CD4-positive, CD25-positive, alpha-beta regulatory T cell (primary cell): Measurements from ENCODE around the gene FMNL2. TPM values are rescaled to one million over a fixed set of nuclear protein-coding genes. Genes with fewer than 3 reads are reported as not detected.

Source experiments
- ATAC-seq, 2 donors: fragments of 150-1000 bp; cut with Tn5 transposase; one replicate each; pipeline ENCODE4 v1.10.0; 2021; ENCODE audit warnings: low read depth in 2 of 2, moderate number of reproducible peaks in 2 of 2, moderate library complexity in 1 of 2
- DNase-seq, 3 donors: peaks; one replicate each; pipeline versions ENCODE4 v3.0.0 to v3.0.0-alpha.2; 2012 to 2022; ENCODE audit warnings: mixed read lengths in 1 of 3
- H3K27ac ChIP-seq: one replicate; pipeline ENCODE4 v1.7.0; 2013; ENCODE audit warnings: mild to moderate bottlenecking, low read length; ENCODE audit not compliant: insufficient read depth, poor library complexity, severe bottlenecking
- H3K27me3 ChIP-seq: one replicate; pipeline ENCODE4 v1.7.0; 2013; ENCODE audit warnings: low read length; ENCODE audit not compliant: control insufficient read depth, insufficient read depth
- H3K36me3 ChIP-seq: one replicate; pipeline ENCODE4 v1.7.0; 2013; ENCODE audit warnings: mild to moderate bottlenecking, low read length, moderate library complexity; ENCODE audit not compliant: control insufficient read depth, insufficient read depth
- H3K4me1 ChIP-seq: 2 replicates; pipeline ENCODE4 v1.7.0; 2013; ENCODE audit warnings: mild to moderate bottlenecking, low read length; ENCODE audit not compliant: insufficient read depth, control insufficient read depth, poor library complexity, severe bottlenecking
- H3K4me3 ChIP-seq: one replicate; pipeline ENCODE4 v1.7.0; 2013; ENCODE audit warnings: low read depth, mild to moderate bottlenecking, low read length, moderate library complexity
- H3K9me3 ChIP-seq, 2 experiments: 1 replicate in 1 of 2; 2 replicates in 1 of 2; pipeline ENCODE4 v1.7.0; 2013; ENCODE audit warnings: low read length in 2 of 2, mild to moderate bottlenecking in 1 of 2, moderate library complexity in 1 of 2; ENCODE audit not compliant: control insufficient read depth in 2 of 2
- H3K27ac Mint-ChIP-seq, 3 donors: one replicate each; pipeline ENCODE4 v1.8.0; 2020 to 2022; ENCODE audit warnings: mild to moderate bottlenecking in 3 of 3, mixed read lengths in 3 of 3, moderate library complexity in 2 of 3
- H3K27me3 Mint-ChIP-seq: one replicate; pipeline ENCODE4 v1.8.0; 2022; ENCODE audit warnings: mild to moderate bottlenecking, mixed read lengths
- H3K36me3 Mint-ChIP-seq: one replicate; pipeline ENCODE4 v1.8.0; 2020; ENCODE audit warnings: mixed read lengths
- H3K4me1 Mint-ChIP-seq, 4 donors: one replicate each; pipeline ENCODE4 v1.8.0; 2020 to 2022; ENCODE audit warnings: mixed read lengths in 4 of 4, mild to moderate bottlenecking in 1 of 4
- H3K4me3 Mint-ChIP-seq, 4 donors: one replicate each; pipeline ENCODE4 v1.8.0; 2020 to 2022; ENCODE audit warnings: mild to moderate bottlenecking in 4 of 4, mixed read lengths in 4 of 4, moderate library complexity in 3 of 4
- H3K9me3 Mint-ChIP-seq, 7 donors: one replicate each; pipeline ENCODE4 v1.8.0; 2020 to 2022; ENCODE audit warnings: mixed read lengths in 7 of 7, mild to moderate bottlenecking in 3 of 7, moderate library complexity in 2 of 7
- polyA plus RNA-seq, 4 donors: library from polyadenylated mRNA; unstranded; fragments of 300-500 nt; fragmentation: Illumina TruSeq; gene quantifications; one replicate each; pipeline ENCODE4 v1.2.3, GENCODE V29; 2021
- total RNA-seq: library from RNA; stranded (reverse); gene quantifications from one replicate; pipeline ENCODE4 v1.2.3, GENCODE V29; 2022

FMNL2 gene
- total and polyA plus RNA-seq, 5 donors from 2014 or later: 0.07 to 0.30 (median 0.14) TPM; not detected in 1

DNA sequence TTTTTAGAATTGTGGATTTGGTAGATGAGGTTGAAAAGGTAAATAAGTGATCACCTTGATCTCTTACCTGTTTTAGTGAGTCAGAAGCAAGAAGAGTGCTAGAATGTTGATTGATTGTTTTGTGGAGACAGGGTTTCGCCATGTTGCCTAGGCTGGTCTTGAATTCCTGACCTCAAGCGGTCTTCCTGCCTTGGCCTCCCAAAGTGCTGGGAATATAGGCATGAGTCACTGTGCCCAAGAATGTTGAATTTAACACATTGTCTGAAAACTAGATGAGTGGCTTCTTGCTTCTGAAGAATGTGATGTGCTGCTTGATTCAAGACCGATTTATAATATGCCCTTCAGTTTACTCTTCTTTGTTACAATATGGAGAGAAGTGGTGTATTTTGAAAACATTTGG, 121.3 kb downstream of the FMNL2 start:
- Mint-ChIP-seq H3K4me1 (no peaks in the 10 kb centered on the region), H3K4me3 (no peak overlapping the region), H3K27ac (peak overlapping the region in 1 of 3 donors; percentile 74)

DNA sequence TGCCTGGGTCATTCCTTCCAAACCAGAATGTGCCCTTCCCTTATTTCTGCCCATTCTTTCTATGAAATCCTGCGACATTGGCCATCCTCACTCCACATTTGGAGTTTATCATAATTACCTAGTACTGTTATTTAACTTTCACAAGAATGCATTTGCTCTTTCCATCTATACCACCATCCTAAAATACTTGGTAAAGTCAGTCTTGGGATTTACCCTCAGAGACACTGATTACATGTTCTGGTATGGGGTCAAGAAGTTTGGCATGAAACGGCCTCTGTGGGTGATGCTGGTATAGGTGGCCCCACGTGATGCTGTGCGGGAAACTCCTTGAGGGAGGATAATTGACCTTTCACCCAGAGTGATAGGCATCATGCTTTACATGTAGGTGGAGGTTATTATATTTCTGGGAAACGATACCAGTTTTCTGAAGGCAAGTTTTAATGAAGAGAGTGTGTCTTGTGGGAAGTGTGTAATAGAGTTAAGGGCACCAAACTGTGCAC, 123.5 kb downstream of the FMNL2 start:
- H3K27me3 Mint-ChIP-seq: no peaks in the 10 kb centered on the region
- no peak overlapping the region for H3K27ac Mint-ChIP-seq

More for the DNA sequence above, 121.3 kb downstream of the FMNL2 start:
- no peak overlapping the region for H3K27ac ChIP-seq
- DNase-seq (no peak), ATAC-seq (no peak)
- peaks cover 0 to 2% (median 0%) of the 10 kb centered on the region in 7 donors for H3K9me3 Mint-ChIP-seq
- H3K4me3 ChIP-seq: no peak overlapping the region
- no peaks in the 10 kb centered on the region for H3K36me3 Mint-ChIP-seq
- no peaks in the 10 kb centered on the region for H3K27me3 ChIP-seq
- H3K4me1 ChIP-seq: no peaks in the 10 kb centered on the region
- H3K36me3 ChIP-seq: no peaks in the 10 kb centered on the region
- no peaks in the 10 kb centered on the region for H3K9me3 ChIP-seq
- H3K27me3 Mint-ChIP-seq: no peaks in the 10 kb centered on the region

GRCh38 chr2:152459091-152459490, 124.1 kb downstream of the FMNL2 start:
- H3K4me1 ChIP-seq: no peaks in the 10 kb centered on the region
- H3K4me3 Mint-ChIP-seq: no peak overlapping the region
- H3K27ac ChIP-seq: no peak overlapping the region
- H3K36me3 ChIP-seq: no peaks in the 10 kb centered on the region
- no peaks in the 10 kb centered on the region for H3K4me1 Mint-ChIP-seq
- ATAC-seq (no peak), DNase-seq (no peak)
- peaks cover 0 to 2% (median 0%) of the 10 kb centered on the region in 7 donors for H3K9me3 Mint-ChIP-seq
- H3K9me3 ChIP-seq: no peaks in the 10 kb centered on the region
- no peak overlapping the region for H3K4me3 ChIP-seq
- H3K27me3 Mint-ChIP-seq: no peaks in the 10 kb centered on the region
- H3K27ac Mint-ChIP-seq: no peak overlapping the region
- no peaks in the 10 kb centered on the region for H3K36me3 Mint-ChIP-seq
- no peaks in the 10 kb centered on the region for H3K27me3 ChIP-seq

More for the DNA sequence above, 123.5 kb downstream of the FMNL2 start:
- peaks cover 0 to 2% (median 0%) of the 10 kb centered on the region in 7 donors for H3K9me3 Mint-ChIP-seq
- no peaks in the 10 kb centered on the region for H3K4me1 Mint-ChIP-seq
- Histone ChIP-seq H3K36me3 (no peaks in the 10 kb centered on the region), H3K4me1 (no peaks in the 10 kb centered on the region), H3K27ac (no peak overlapping the region), H3K4me3 (no peak overlapping the region), H3K9me3 (no peaks in the 10 kb centered on the region), H3K27me3 (no peaks in the 10 kb centered on the region)
- H3K4me3 Mint-ChIP-seq: no peak overlapping the region
- no peaks in the 10 kb centered on the region for H3K36me3 Mint-ChIP-seq
- no peak for DNase-seq
- no peak for ATAC-seq

DNA sequence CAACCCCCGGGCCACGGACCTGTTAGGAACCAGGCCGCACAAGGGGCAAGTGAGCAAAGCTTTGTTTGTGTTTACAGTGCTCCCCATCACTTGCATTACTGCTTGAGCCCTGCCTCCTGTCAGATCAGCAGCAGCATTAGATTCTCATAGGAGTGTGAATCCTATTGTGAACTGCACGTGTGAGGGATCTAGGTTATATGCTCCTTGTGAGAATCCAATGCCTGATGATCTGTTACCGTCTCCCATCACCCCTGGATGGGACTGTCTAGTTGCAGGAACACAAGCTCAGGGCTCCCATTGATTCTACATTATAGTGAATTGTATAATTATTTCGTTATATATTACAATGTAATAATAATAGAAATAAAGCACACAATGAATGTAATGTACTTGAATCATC, 125.6 kb downstream of the FMNL2 start:
- H3K27ac Mint-ChIP-seq: no peak overlapping the region
- H3K36me3 ChIP-seq: no peaks in the 10 kb centered on the region
- H3K9me3 Mint-ChIP-seq: peaks cover 0 to 2% (median 0%) of the 10 kb centered on the region in 7 donors
- peaks cover 4% of the 10 kb centered on the region for H3K27me3 ChIP-seq
- H3K4me3 Mint-ChIP-seq: no peak overlapping the region
- no peaks in the 10 kb centered on the region for H3K27me3 Mint-ChIP-seq
- H3K4me3 ChIP-seq: no peak overlapping the region
- H3K36me3 Mint-ChIP-seq: no peaks in the 10 kb centered on the region
- no peak for ATAC-seq
- no peaks in the 10 kb centered on the region for H3K4me1 Mint-ChIP-seq
- H3K27ac ChIP-seq: no peak overlapping the region
- no peaks in the 10 kb centered on the region for H3K4me1 ChIP-seq
- no peak for DNase-seq
- no peaks in the 10 kb centered on the region for H3K9me3 ChIP-seq

DNA sequence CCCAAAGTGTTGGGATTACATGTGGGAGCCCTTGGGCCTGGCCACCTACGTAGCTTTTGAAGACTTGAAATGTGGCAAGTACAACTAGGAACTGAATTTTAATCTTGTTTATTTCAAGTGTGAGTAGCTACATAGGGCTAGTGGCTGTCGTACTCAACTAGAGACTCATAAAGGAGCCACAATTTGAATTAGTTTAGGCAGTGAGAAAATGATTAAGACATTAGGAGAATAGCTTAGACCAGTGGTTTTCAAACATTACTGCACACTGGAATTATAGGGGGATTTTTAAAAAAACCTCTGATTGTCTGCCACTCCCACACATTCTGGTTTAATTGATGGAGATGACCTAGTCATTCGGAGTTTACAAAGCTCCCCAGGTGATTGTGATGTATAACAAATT, 127.1 kb downstream of the FMNL2 start:
- no peaks in the 10 kb centered on the region for H3K4me1 Mint-ChIP-seq
- H3K27me3 Mint-ChIP-seq: no peaks in the 10 kb centered on the region
- Histone ChIP-seq H3K4me3 (no peak overlapping the region), H3K27me3 (peaks cover 4% of the 10 kb centered on the region), H3K4me1 (no peaks in the 10 kb centered on the region), H3K36me3 (no peaks in the 10 kb centered on the region), H3K9me3 (no peaks in the 10 kb centered on the region), H3K27ac (no peak overlapping the region)
- no peak overlapping the region for H3K27ac Mint-ChIP-seq
- no peak overlapping the region for H3K4me3 Mint-ChIP-seq
- DNase-seq: no peak
- H3K36me3 Mint-ChIP-seq: no peaks in the 10 kb centered on the region
- H3K9me3 Mint-ChIP-seq: no peaks in the 10 kb centered on the region
- ATAC-seq: no peak

DNA sequence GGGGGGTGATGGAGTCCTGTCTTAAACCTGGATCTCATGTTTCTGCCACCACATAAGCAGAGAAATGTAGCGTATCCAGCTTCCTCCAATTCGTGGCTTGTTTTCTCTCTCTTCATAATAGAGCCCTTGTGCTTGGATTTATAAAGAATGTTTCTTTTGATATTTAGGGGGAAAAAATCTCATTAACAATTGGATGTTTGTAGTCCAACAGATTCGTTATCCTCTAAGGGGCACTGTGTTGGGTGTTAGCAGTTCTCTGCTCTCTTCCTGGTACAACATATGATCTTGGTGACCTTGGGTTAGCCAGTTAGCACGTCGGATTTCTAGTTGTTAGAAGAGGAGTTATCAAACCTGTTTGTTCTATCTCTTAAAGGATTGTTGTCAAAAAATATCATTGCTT, 127.8 kb downstream of the FMNL2 start:
- Mint-ChIP-seq H3K36me3 (no peaks in the 10 kb centered on the region), H3K27me3 (no peaks in the 10 kb centered on the region), H3K4me1 (no peaks in the 10 kb centered on the region), H3K9me3 (no peaks in the 10 kb centered on the region), H3K27ac (no peak overlapping the region), H3K4me3 (no peak overlapping the region)
- DNase-seq (no peak), ATAC-seq (no peak)
- no peak overlapping the region for H3K27ac ChIP-seq
- no peak overlapping the region for H3K4me3 ChIP-seq
- H3K9me3 ChIP-seq: no peaks in the 10 kb centered on the region
- H3K27me3 ChIP-seq: peaks cover 4% of the 10 kb centered on the region
- no peaks in the 10 kb centered on the region for H3K36me3 ChIP-seq
- H3K4me1 ChIP-seq: no peaks in the 10 kb centered on the region

DNA sequence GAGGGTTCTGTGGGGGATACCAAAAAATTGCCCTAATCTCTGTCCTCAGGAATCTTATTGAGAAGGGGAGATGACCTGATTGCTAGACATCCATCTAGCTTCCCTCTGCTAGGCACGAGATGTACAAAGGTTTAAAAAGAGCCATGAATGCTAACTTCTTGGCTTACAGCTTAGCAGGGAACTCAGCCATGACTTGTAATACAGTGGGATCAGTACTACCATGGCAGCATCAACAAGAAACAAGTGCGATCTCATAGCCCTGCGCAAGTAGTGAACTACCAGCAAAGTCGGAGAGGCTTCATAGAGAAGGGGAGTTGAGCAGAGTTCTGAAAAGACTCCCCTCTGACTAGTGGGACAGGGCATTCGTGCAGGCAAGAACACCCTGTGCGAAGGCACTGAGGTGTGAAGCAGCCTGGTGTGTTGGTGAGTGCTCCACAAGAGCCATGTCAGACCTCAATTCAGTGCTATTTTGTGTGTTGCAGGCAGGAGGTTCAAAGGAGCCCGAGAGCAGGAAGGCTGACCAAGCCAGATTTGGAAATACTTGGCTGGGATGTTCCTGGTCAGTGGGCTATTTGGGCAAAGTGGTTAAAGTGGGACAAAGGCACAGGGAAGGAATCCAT, 130.0 kb downstream of the FMNL2 start:
- peaks cover 0 to 6% (median 0%) of the 10 kb centered on the region in 4 donors for H3K4me1 Mint-ChIP-seq
- H3K27me3 Mint-ChIP-seq: no peaks in the 10 kb centered on the region
- Histone ChIP-seq H3K4me3 (no peak overlapping the region), H3K4me1 (no peaks in the 10 kb centered on the region), H3K27me3 (peaks cover 4% of the 10 kb centered on the region), H3K27ac (no peak overlapping the region), H3K9me3 (no peaks in the 10 kb centered on the region), H3K36me3 (no peaks in the 10 kb centered on the region)
- no peaks in the 10 kb centered on the region for H3K9me3 Mint-ChIP-seq
- no peaks in the 10 kb centered on the region for H3K36me3 Mint-ChIP-seq
- no peak for DNase-seq
- H3K27ac Mint-ChIP-seq: no peak overlapping the region
- ATAC-seq: no peak
- H3K4me3 Mint-ChIP-seq: no peak overlapping the region

- Mint-ChIP-seq H3K9me3 (no peaks in the 10 kb centered on the region), H3K27ac (no peak overlapping the region), H3K4me3 (no peak overlapping the region), H3K27me3 (no peaks in the 10 kb centered on the region), H3K4me1 (peaks cover 0 to 6% (median 0%) of the 10 kb centered on the region in 4 donors), H3K36me3 (no peaks in the 10 kb centered on the region)
- Histone ChIP-seq H3K4me1 (no peaks in the 10 kb centered on the region), H3K9me3 (no peaks in the 10 kb centered on the region), H3K36me3 (no peaks in the 10 kb centered on the region), H3K27me3 (peaks cover 4% of the 10 kb centered on the region), H3K4me3 (no peak overlapping the region), H3K27ac (no peak overlapping the region)
- DNase-seq (no peak), ATAC-seq (no peak)
Observed at GRCh38 chr2:152465541-152465940, 130.6 kb downstream of the FMNL2 start.
